ENCODE data around the gene ANKRD33B. TPM values are rescaled to one million over a fixed set of nuclear protein-coding genes. Genes with fewer than 3 reads are reported as not detected.

ANKRD33B gene
- total RNA-seq, 2 experiments from 2014 or later, result 22.9 to 23.2 TPM

- CTCF ChIA-PET, result no interaction called here
- POLR2A ChIA-PET, result no interaction called here
These were observed 115.6 kb downstream of the ANKRD33B start for GRCh38 chr5:10679336-10679988.

GRCh38 chr5:10680876-10681481 lies 117.1 kb downstream of the ANKRD33B start:
- CTCF ChIA-PET, result no interaction called here
- POLR2A ChIA-PET, result no interaction called here

GRCh38 chr5:10681731-10682679 lies 118.1 kb downstream of the ANKRD33B start:
- POLR2A ChIA-PET, result no interaction called here
- CTCF ChIA-PET, result no interaction called here

- POLR2A ChIA-PET, result no interaction called here
- CTCF ChIA-PET, result no interaction called here
These were observed 119.1 kb downstream of the ANKRD33B start for GRCh38 chr5:10682801-10683525.

GRCh38 chr5:10684303-10685086 lies 120.6 kb downstream of the ANKRD33B start:
- CTCF ChIA-PET, result no interaction called here

GRCh38 chr5:10685115-10685521 lies 121.2 kb downstream of the ANKRD33B start:
- CTCF ChIA-PET, result no interaction called here
- POLR2A ChIA-PET, result no interaction called here

More at GRCh38 chr5:10684303-10685086, 120.6 kb downstream of the ANKRD33B start:
- POLR2A ChIA-PET, result interaction anchor here (0.9 kb wide), 1 partner anchor 50 kb away, joined by 3 read pairs; no protein-coding TSS in a partner anchor

GRCh38 chr5:10686890-10687289 lies 123.0 kb downstream of the ANKRD33B start:
- ChIA-PET POLR2A (no interaction called here), CTCF (no interaction called here)

GRCh38 chr5:10688651-10689171 lies 124.8 kb downstream of the ANKRD33B start:
- ChIA-PET POLR2A (no interaction called here), CTCF (interaction anchor here (1.0 to 1.9 kb wide), 3 partner anchors 17 to 610 kb away, joined by 3 to 6 read pairs (median 3); no protein-coding TSS in a partner anchor)

GRCh38 chr5:10689391-10690081 lies 125.7 kb downstream of the ANKRD33B start:
- CTCF ChIA-PET, result interaction anchor here (0.7 to 1.9 kb wide), 4 partner anchors 18 to 609 kb away, joined by 3 to 6 read pairs (median 3); no protein-coding TSS in a partner anchor
- POLR2A ChIA-PET, result no interaction called here

GRCh38 chr5:10690460-10691440 lies 126.9 kb downstream of the ANKRD33B start:
- ChIA-PET POLR2A (no interaction called here), CTCF (interaction anchor here (0.7 to 1.9 kb wide), 2 partner anchors 56 to 238 kb away, joined by 3 to 6 read pairs; no protein-coding TSS in a partner anchor)

GRCh38 chr5:10691826-10692785 lies 128.2 kb downstream of the ANKRD33B start:
- ChIA-PET CTCF (no interaction called here), POLR2A (no interaction called here)

- CTCF ChIA-PET, result no interaction called here
- POLR2A ChIA-PET, result no interaction called here
These were observed 131.3 kb downstream of the ANKRD33B start for GRCh38 chr5:10695055-10695649.

- CTCF ChIA-PET, result no interaction called here
- POLR2A ChIA-PET, result no interaction called here
These were observed 132.1 kb downstream of the ANKRD33B start for GRCh38 chr5:10695759-10696543.

GRCh38 chr5:10699281-10699874 lies 135.5 kb downstream of the ANKRD33B start:
- POLR2A ChIA-PET, result no interaction called here
- CTCF ChIA-PET, result no interaction called here

Measured in activated CD8-positive, alpha-beta memory T cell treated with anti-CD3 and anti-CD28 coated beads for 36 hours (primary cell).